Neuron (in vitro differentiated cells): Measurements from ENCODE around the gene ACAT2.
A peak's percentile ranks its signal among the peaks of the same experiment; 100 is the strongest.
"Not testable (repeated sequence)": the region's sequence is repeated elsewhere in the genome, so short reads cannot be mapped to it uniquely, and the experiment has no call there.

Experiments used
- H2AFZ ChIP-seq: one replicate; pipeline ENCODE4 v1.6.1; 2013; ENCODE audit warnings: low read depth, mild to moderate bottlenecking, inconsistent platforms, low read length, moderate library complexity
- H3K27me3 ChIP-seq: one replicate; pipeline ENCODE4 v1.6.1; 2013; ENCODE audit warnings: low read length; ENCODE audit not compliant: insufficient read depth
- H3K36me3 ChIP-seq: one replicate; pipeline ENCODE4 v1.6.1; 2013; ENCODE audit warnings: low read length; ENCODE audit not compliant: insufficient read depth
- H3K4me1 ChIP-seq: one replicate; pipeline ENCODE4 v1.6.1; 2013; ENCODE audit warnings: low read length; ENCODE audit not compliant: insufficient read depth
- H3K4me3 ChIP-seq: 2 replicates; pipeline ENCODE4 v1.5.1; 2013; ENCODE audit warnings: mild to moderate bottlenecking, low read length, moderate library complexity
- H3K9me3 ChIP-seq: one replicate; pipeline ENCODE4 v1.6.1; 2013; ENCODE audit warnings: low read length

ACAT2 gene

GRCh38 chr6:159761873-159762680, at the start of gene ACAT2:
ACAT2 (plus strand) TSS chr6:159762045; CDS start chr6:159762088, 43 bp downstream.
- H3K4me3 ChIP-seq, result peak within 1 kb of the TSS; percentile 79
- H3K36me3 ChIP-seq, result peaks cover 48% of the 10 kb centered on the region
- H3K4me1 ChIP-seq, result peaks cover 24% of the 10 kb centered on the region

GRCh38 chr6:159712389-159712788, 49.5 kb upstream of the ACAT2 start:
- not testable (repeated sequence) for H3K9me3 ChIP-seq, H2AFZ ChIP-seq, H3K4me3 ChIP-seq, H3K4me1 ChIP-seq, H3K36me3 ChIP-seq, H3K27me3 ChIP-seq

More at GRCh38 chr6:159761873-159762680, at the start of gene ACAT2:
- Histone ChIP-seq H2AFZ (peak within 1 kb of the TSS; percentile 89), H3K27me3 (no peaks in the 10 kb centered on the region), H3K9me3 (no peaks in the 10 kb centered on the region)

DNA sequence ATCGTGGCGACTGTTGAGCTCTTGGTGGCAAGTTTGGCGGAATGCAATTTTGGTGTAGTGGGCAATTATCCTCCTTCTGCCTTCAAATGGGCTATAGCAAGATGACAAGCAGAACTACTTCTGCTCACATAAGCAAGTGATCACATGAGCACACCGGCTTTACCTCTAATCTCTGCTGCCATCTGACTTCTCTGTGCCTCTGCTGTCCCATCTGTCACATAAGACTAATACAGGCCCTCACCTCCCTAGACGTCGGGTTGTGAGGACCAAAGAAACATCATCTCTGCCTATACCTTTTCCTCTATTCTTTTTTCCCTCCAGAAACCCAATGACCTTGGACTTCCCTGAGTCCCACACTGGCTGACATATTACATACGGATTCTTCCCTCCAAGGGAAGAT, 47.9 kb upstream of the ACAT2 start:
- H3K27me3 ChIP-seq, result no peaks in the 10 kb centered on the region
- no peaks in the 10 kb centered on the region for H3K36me3 ChIP-seq
- no peaks in the 10 kb centered on the region for H3K9me3 ChIP-seq
- no peak overlapping the region for H3K4me3 ChIP-seq
- H2AFZ ChIP-seq, result no peak overlapping the region
- no peaks in the 10 kb centered on the region for H3K4me1 ChIP-seq

DNA sequence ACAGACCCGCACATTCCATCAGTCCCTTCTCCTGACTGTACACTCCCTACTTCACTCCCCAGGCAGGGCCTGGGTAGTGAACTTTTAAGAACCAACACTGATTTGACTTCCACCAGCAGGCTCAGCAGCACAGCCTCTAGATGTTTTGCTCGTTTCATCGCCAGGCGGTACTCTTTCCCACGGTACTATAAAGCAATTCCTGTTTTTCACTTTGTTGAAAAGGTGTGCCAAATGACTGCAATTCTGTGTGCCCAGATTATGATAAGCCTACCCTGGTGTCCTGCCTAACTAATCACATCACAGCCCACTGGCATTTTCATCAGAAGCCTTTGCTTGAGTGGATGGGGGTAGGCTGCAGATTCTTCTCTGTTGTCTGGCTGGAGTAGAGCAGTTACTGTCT, 47.4 kb upstream of the ACAT2 start:
- H3K27me3 ChIP-seq, result no peaks in the 10 kb centered on the region
- H3K4me1 ChIP-seq, result no peaks in the 10 kb centered on the region

GRCh38 chr6:159715166-159715565, 46.7 kb upstream of the ACAT2 start:
- H3K36me3 ChIP-seq, result no peaks in the 10 kb centered on the region
- H3K4me3 ChIP-seq, result no peak overlapping the region
- H3K9me3 ChIP-seq, result no peaks in the 10 kb centered on the region
- H3K4me1 ChIP-seq, result no peaks in the 10 kb centered on the region
- H3K27me3 ChIP-seq, result no peaks in the 10 kb centered on the region
- H2AFZ ChIP-seq, result no peak overlapping the region

More for the DNA sequence above, 47.4 kb upstream of the ACAT2 start:
- H3K4me3 ChIP-seq, result no peak overlapping the region
- no peaks in the 10 kb centered on the region for H3K36me3 ChIP-seq
- H2AFZ ChIP-seq, result no peak overlapping the region
- H3K9me3 ChIP-seq, result no peaks in the 10 kb centered on the region

DNA sequence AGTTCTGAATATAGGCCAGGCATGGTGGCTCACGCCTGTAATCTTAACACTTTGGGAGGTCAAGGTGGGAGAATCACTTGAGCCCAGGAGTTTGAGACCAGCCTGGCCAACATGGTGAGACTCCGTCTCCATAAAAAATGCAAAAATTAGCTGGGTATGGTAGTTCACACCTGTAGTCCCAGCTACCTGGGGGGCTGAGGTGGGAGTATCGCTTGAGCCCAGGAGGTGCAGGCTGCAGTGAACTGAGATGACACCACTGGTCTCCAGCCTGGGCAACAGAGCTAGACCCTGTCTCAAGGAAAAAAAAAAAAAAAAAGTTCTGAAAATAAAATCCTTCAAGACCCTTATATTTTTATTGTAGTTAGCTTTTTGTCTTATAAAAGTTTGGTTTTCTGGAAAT, 46.2 kb upstream of the ACAT2 start:
- Histone ChIP-seq H3K4me1 (no peaks in the 10 kb centered on the region), H2AFZ (no peak overlapping the region), H3K9me3 (no peaks in the 10 kb centered on the region), H3K27me3 (no peaks in the 10 kb centered on the region), H3K36me3 (no peaks in the 10 kb centered on the region), H3K4me3 (no peak overlapping the region)

- no peak overlapping the region for H3K4me3 ChIP-seq
- H3K4me1 ChIP-seq, result no peaks in the 10 kb centered on the region
- H3K9me3 ChIP-seq, result no peaks in the 10 kb centered on the region
- H3K36me3 ChIP-seq, result no peaks in the 10 kb centered on the region
- H3K27me3 ChIP-seq, result no peaks in the 10 kb centered on the region
- no peak overlapping the region for H2AFZ ChIP-seq
Measured at GRCh38 chr6:159716247-159717096, 45.4 kb upstream of the ACAT2 start.

DNA sequence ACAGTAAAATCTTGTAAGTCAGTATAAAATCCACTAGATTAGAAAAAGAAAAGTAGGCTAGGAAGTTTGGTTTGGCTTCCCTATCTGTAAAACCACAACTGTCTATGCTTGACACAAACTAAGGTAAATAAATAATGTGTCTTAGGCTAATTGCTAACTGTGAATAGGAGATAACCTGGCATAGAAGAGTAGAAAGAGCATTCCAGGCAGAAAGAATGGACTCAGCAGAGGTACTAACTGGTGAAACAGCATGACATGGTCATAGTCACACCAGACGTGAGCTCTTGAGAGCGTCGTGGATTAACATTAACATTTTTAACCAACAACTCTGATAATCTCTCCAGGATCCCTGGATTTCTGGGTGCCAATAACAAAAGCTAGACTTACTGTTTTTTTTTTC, 43.2 kb upstream of the ACAT2 start:
- Histone ChIP-seq H2AFZ (no peak overlapping the region), H3K27me3 (no peaks in the 10 kb centered on the region), H3K36me3 (peaks cover 3% of the 10 kb centered on the region), H3K4me1 (no peaks in the 10 kb centered on the region), H3K9me3 (no peaks in the 10 kb centered on the region), H3K4me3 (no peak overlapping the region)

DNA sequence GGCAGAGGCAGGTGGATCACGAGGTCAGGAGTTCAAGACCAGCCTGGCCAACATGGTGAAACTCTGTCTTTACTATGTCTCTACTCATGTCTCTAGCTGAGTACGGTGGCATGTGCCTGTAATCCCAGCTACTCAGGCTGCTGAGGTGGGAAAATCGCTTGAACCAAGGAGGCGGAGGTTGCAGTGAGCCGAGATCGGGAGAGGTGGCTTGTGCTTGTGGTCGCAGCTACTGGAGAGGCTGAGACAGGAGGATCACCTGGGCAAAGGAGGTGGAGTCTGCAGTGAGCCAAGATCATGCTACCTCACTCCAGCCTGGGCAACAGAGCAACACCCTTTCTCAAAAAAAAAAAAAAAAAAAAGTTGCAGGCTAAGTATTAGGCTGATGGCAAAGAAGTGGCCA, 42.6 kb upstream of the ACAT2 start:
- Histone ChIP-seq H3K9me3 (no peaks in the 10 kb centered on the region), H3K4me3 (no peak overlapping the region), H3K4me1 (no peaks in the 10 kb centered on the region), H3K36me3 (peaks cover 6% of the 10 kb centered on the region), H2AFZ (no peak overlapping the region), H3K27me3 (no peaks in the 10 kb centered on the region)

GRCh38 chr6:159720708-159721107, 41.1 kb upstream of the ACAT2 start:
- Histone ChIP-seq H3K9me3 (no peaks in the 10 kb centered on the region), H3K36me3 (peaks cover 9% of the 10 kb centered on the region), H2AFZ (no peak overlapping the region), H3K4me3 (no peak overlapping the region), H3K27me3 (no peaks in the 10 kb centered on the region), H3K4me1 (peaks cover under 1% of the 10 kb centered on the region)

DNA sequence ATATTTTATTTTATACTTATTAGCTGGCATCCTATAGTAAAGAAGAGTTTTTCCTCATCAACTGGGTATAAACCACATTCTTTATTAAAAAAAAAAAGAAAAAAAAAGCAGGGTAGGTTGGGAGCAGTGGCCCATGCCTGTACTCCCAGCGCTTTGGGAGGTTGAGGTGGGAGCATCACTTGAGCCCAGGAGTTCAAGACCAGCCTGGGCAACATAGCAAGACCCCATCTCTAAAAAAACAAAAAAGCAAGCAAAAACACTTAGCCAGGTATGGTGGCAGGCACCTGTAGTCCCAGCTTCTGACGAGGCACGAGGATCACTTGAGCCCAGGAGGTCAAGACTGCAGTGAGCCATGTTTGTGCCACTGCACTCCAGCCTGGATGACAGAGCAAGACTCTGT, 39.9 kb upstream of the ACAT2 start:
- not testable (repeated sequence) for H3K27me3 ChIP-seq, H3K4me3 ChIP-seq, H3K36me3 ChIP-seq, H2AFZ ChIP-seq, H3K9me3 ChIP-seq, H3K4me1 ChIP-seq

DNA sequence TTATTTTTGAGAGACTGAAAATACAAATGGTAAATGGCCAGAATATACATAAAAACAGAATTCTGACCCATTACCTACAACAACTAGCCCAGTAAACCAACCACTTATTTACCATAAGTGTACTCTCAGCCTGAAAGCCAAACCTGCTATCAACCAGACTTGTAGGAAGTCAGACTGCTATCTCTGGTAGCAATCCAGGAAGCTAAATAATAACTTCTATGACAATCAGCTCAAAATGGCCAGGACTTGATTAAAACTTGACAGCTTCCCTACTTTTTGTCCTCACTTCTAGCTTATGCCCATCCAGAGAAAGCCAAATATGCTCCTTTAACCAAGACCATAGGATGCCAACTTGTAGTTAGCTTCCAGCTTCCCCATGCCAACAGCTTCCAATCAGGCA, 39.2 kb upstream of the ACAT2 start:
- Histone ChIP-seq H3K27me3 (no peaks in the 10 kb centered on the region), H3K4me3 (no peak overlapping the region), H3K36me3 (peaks cover 9% of the 10 kb centered on the region), H2AFZ (no peak overlapping the region), H3K9me3 (no peaks in the 10 kb centered on the region), H3K4me1 (peaks cover 5% of the 10 kb centered on the region)

DNA sequence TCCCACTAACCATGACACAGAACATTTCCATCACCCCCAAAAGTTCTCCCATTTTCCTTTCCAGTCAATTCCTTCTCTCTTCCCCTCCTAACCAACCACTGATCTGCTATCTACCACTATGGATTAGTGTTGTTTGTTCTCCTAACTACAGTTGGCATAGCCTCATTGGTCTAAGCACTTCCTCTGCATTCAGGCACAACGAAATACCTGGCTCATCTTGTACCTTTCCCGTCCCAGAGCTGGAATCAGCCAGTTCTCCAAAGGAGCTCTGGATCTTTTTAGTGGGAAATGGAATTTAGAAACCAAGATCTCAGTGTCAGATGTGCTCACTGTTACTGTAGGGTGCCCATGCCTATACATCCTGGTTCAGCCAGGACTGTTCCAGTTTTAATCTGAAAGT, 38.6 kb upstream of the ACAT2 start:
- H3K36me3 ChIP-seq, result peaks cover 9% of the 10 kb centered on the region
- peaks cover 5% of the 10 kb centered on the region for H3K4me1 ChIP-seq
- no peaks in the 10 kb centered on the region for H3K27me3 ChIP-seq
- no peak overlapping the region for H3K4me3 ChIP-seq
- H2AFZ ChIP-seq, result no peak overlapping the region
- H3K9me3 ChIP-seq, result no peaks in the 10 kb centered on the region
